CD4-positive, alpha-beta T cell (primary cell): Measurements from ENCODE around the gene UIMC1. TPM values are rescaled to one million over a fixed set of nuclear protein-coding genes. Genes with fewer than 3 reads are reported as not detected.

ENCODE experiments used
- ATAC-seq: fragments of 200-7000 bp; cut with Tn5 transposase; one replicate; pipeline ENCODE4 v1.10.0; 2022; ENCODE audit warnings: mild to moderate bottlenecking; ENCODE audit not compliant: poor library complexity
- CTCF ChIA-PET: fragments of 350-600 bp; sonication (Branson Sonifier 250); formaldehyde crosslinking; loops from one replicate; lab custom pipeline; 2021; ENCODE audit warnings: antibody characterized with exemption, inconsistent platforms; lab: Charles Lee
- POLR2A ChIA-PET: fragments of 350-600 bp; sonication (Branson Sonifier 250); formaldehyde crosslinking; loops from one replicate; lab custom pipeline; 2021; ENCODE audit warnings: antibody characterized with exemption, inconsistent platforms; lab: Charles Lee
- DNase-seq, 14 experiments: peaks; one replicate each; pipeline ENCODE4 v3.0.0-alpha.2; 2013 to 2020; ENCODE audit warnings: mixed read lengths in 2 of 14
- H3K27ac ChIP-seq, 2 donors: one replicate each; pipeline versions ENCODE4 v1.5.1 to v1.7.0; 2013; ENCODE audit warnings: low read length in 2 of 2, low read depth in 1 of 2, mild to moderate bottlenecking in 1 of 2
- H3K27me3 ChIP-seq, 2 experiments: 1 replicate in 1 of 2; 2 replicates in 1 of 2; pipeline versions ENCODE4 v1.6.1 to v1.7.0; 2013; ENCODE audit warnings: low read length in 2 of 2, control low read depth in 1 of 2, mild to moderate bottlenecking in 1 of 2, moderate library complexity in 1 of 2; ENCODE audit not compliant: insufficient read depth in 2 of 2, control insufficient read depth in 1 of 2
- H3K36me3 ChIP-seq: one replicate; pipeline ENCODE4 v1.6.1; 2013; ENCODE audit warnings: low read length, control low read depth; ENCODE audit not compliant: insufficient read depth
- H3K4me1 ChIP-seq: one replicate; pipeline ENCODE4 v1.6.1; 2013; ENCODE audit warnings: low read length, control low read depth; ENCODE audit not compliant: insufficient read depth
- H3K4me3 ChIP-seq: one replicate; pipeline ENCODE4 v1.5.1; 2013; ENCODE audit warnings: mild to moderate bottlenecking, low read length, moderate library complexity
- H3K9me3 ChIP-seq, 2 experiments: 1 replicate in 1 of 2; 2 replicates in 1 of 2; pipeline versions ENCODE4 v1.6.1 to v1.7.0; 2013; ENCODE audit warnings: low read length in 2 of 2, mild to moderate bottlenecking in 2 of 2, control low read depth in 1 of 2, moderate library complexity in 1 of 2; ENCODE audit not compliant: control insufficient read depth in 1 of 2, insufficient read depth in 1 of 2
- H3K27ac Mint-ChIP-seq: one replicate; pipeline ENCODE4 v1.8.0; 2020; ENCODE audit warnings: mixed read lengths
- H3K27me3 Mint-ChIP-seq: one replicate; pipeline ENCODE4 v1.8.0; 2021; ENCODE audit warnings: mixed read lengths
- H3K36me3 Mint-ChIP-seq: one replicate; pipeline ENCODE4 v1.8.0; 2021; ENCODE audit warnings: low read depth, mixed read lengths
- H3K4me1 Mint-ChIP-seq: one replicate; pipeline ENCODE4 v1.8.0; 2021; ENCODE audit warnings: low read depth, mixed read lengths
- H3K4me3 Mint-ChIP-seq: one replicate; pipeline ENCODE4 v1.8.0; 2020; ENCODE audit warnings: mild to moderate bottlenecking, mixed read lengths
- H3K9me3 Mint-ChIP-seq: one replicate; pipeline ENCODE4 v1.8.0; 2020; ENCODE audit warnings: mixed read lengths
- CTCF ChIP-seq: fragments of 200-600 bp; IDR thresholded peaks from one replicate; pipeline ENCODE4 v1.8.0; 2022; ENCODE audit warnings: antibody characterized with exemption, mild to moderate bottlenecking
- intact Hi-C, 2 experiments: fragments of 100-400 bp; cut with DNase I in 1 of 2; cut with micrococcal nuclease in 1 of 2; formaldehyde crosslinking; loops; one replicate each; pipeline versions ENCODE4 v1.15.1 to v1.9.0; 2023 to 2025; cut with DNase I, micrococcal nuclease
- total RNA-seq, 174 experiments: library from RNA in 2 of 174; stranded (reverse) in 2 of 174; gene quantifications; one replicate each; pipeline ENCODE4 v1.2.3 and lab custom pipeline; 2021 to 2026

UIMC1 gene
- total RNA-seq, 2 experiments from 2014 or later = 42.3 to 50.8 TPM

GRCh38 chr5:176922817-176923216, 83.8 kb downstream of the UIMC1 start:
- Histone ChIP-seq H3K9me3 (no peaks in the 10 kb centered on the region), H3K4me3 (no peak overlapping the region), H3K36me3 (peaks cover 23% of the 10 kb centered on the region), H3K27ac (no peak overlapping the region), H3K4me1 (no peaks in the 10 kb centered on the region), H3K27me3 (no peaks in the 10 kb centered on the region)
- no peak overlapping the region for H3K4me3 Mint-ChIP-seq
- H3K27ac Mint-ChIP-seq = no peak overlapping the region
- no peak for DNase-seq
- ChIA-PET CTCF (no interaction called here), POLR2A (no interaction called here)
- no peaks in the 10 kb centered on the region for H3K9me3 Mint-ChIP-seq
- peaks cover 65% of the 10 kb centered on the region for H3K36me3 Mint-ChIP-seq
- intact Hi-C loops = no loop called here
- ATAC-seq = no peak
- H3K4me1 Mint-ChIP-seq = peaks cover 10% of the 10 kb centered on the region
- H3K27me3 Mint-ChIP-seq = no peaks in the 10 kb centered on the region
- no peak for TF ChIP-seq CTCF

- H3K27ac ChIP-seq = no peak overlapping the region
- DNase-seq (no peak), ATAC-seq (no peak)
- H3K36me3 ChIP-seq = peaks cover 23% of the 10 kb centered on the region
- no peaks in the 10 kb centered on the region for H3K4me1 ChIP-seq
- intact Hi-C loops = no loop called here
- no peak overlapping the region for H3K4me3 ChIP-seq
- H3K9me3 Mint-ChIP-seq = no peaks in the 10 kb centered on the region
- no peaks in the 10 kb centered on the region for H3K9me3 ChIP-seq
- peaks cover 10% of the 10 kb centered on the region for H3K4me1 Mint-ChIP-seq
- no peak overlapping the region for H3K27ac Mint-ChIP-seq
- no peaks in the 10 kb centered on the region for H3K27me3 ChIP-seq
- ChIA-PET POLR2A (no interaction called here), CTCF (no interaction called here)
- H3K36me3 Mint-ChIP-seq = peaks cover 68% of the 10 kb centered on the region
- no peaks in the 10 kb centered on the region for H3K27me3 Mint-ChIP-seq
- TF ChIP-seq CTCF = no peak
- H3K4me3 Mint-ChIP-seq = no peak overlapping the region
Measured at GRCh38 chr5:176921714-176922113, 84.9 kb downstream of the UIMC1 start.

- no peak for TF ChIP-seq CTCF
- Mint-ChIP-seq H3K36me3 (peaks cover 67% of the 10 kb centered on the region), H3K27me3 (no peaks in the 10 kb centered on the region), H3K9me3 (no peaks in the 10 kb centered on the region), H3K4me3 (no peak overlapping the region), H3K4me1 (peaks cover 13% of the 10 kb centered on the region), H3K27ac (no peak overlapping the region)
- POLR2A ChIA-PET = no interaction called here
- Histone ChIP-seq H3K9me3 (no peaks in the 10 kb centered on the region), H3K27ac (no peak overlapping the region), H3K4me3 (no peak overlapping the region), H3K4me1 (no peaks in the 10 kb centered on the region), H3K27me3 (no peaks in the 10 kb centered on the region), H3K36me3 (peaks cover 35% of the 10 kb centered on the region)
- CTCF ChIA-PET = no interaction called here
- intact Hi-C loops = no loop called here
- ATAC-seq (no peak), DNase-seq (no peak)
Measured at GRCh38 chr5:176918613-176919012, 88.0 kb downstream of the UIMC1 start.
